Neural progenitor cell (in vitro differentiated cells): ENCODE results near the gene MTSS2.

ENCODE experiments used
- EZH2 ChIP-seq: fragments of 200-600 bp; sonication (generic); IDR thresholded peaks from 2 replicates; pipeline ENCODE4 v1.6.1; 2017; ENCODE audit warnings: antibody characterized with exemption, mild to moderate bottlenecking, moderate library complexity
- EZH2phosphoT487 ChIP-seq: fragments of 200-600 bp; sonication (generic); IDR thresholded peaks from 2 replicates; pipeline ENCODE4 v1.6.1; 2017; ENCODE audit warnings: antibody characterized with exemption
- TF ChIP-seq, protein P1 (sequence below): fragments of 200-600 bp; sonication (generic); IDR thresholded peaks from 2 replicates; pipeline ENCODE4 v1.5.1; 2017; ENCODE audit warnings: antibody characterized with exemption, mild to moderate bottlenecking

DNA sequence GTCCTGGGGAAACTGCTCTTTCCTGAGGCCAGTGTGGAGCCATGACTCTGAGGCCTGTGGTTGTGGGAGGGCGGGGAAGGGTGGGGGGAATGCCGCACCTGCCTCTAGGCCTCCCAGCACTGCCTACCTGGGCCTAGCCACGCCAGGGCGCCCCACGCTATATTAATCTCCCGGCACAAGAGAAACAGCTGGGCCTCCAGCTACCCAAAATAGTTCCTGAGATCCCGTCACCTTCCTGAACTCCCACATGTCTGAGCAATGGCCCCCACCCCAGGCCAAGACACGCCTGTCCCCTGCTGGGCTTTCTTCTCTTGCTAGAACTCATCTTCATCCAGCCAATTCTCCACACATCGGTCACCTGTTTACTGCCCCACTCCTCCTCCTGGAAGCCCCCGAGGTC lies 13.0 kb upstream of the MTSS2 start:
- TF ChIP-seq, protein P1, sequence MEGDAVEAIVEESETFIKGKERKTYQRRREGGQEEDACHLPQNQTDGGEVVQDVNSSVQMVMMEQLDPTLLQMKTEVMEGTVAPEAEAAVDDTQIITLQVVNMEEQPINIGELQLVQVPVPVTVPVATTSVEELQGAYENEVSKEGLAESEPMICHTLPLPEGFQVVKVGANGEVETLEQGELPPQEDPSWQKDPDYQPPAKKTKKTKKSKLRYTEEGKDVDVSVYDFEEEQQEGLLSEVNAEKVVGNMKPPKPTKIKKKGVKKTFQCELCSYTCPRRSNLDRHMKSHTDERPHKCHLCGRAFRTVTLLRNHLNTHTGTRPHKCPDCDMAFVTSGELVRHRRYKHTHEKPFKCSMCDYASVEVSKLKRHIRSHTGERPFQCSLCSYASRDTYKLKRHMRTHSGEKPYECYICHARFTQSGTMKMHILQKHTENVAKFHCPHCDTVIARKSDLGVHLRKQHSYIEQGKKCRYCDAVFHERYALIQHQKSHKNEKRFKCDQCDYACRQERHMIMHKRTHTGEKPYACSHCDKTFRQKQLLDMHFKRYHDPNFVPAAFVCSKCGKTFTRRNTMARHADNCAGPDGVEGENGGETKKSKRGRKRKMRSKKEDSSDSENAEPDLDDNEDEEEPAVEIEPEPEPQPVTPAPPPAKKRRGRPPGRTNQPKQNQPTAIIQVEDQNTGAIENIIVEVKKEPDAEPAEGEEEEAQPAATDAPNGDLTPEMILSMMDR, result no peak
- TF ChIP-seq EZH2, result no peak
- no peak for TF ChIP-seq EZH2phosphoT487
